GM21360 (cell line): ENCODE data around the gene PIK3CD.
"Not testable (repeated sequence)": the region's sequence is repeated elsewhere in the genome, so short reads cannot be mapped to it uniquely, and the experiment has no call there.

ENCODE experiments used
- ATAC-seq: cut with Tn5 transposase; IDR thresholded peaks from one replicate; pipeline ENCODE4 v1.9.1; 2021; ENCODE audit warnings: mild to moderate bottlenecking, moderate library complexity; ENCODE audit not compliant: unreplicated experiment

Gene PIK3CD

GRCh38 chr1:9653491-9654050, 2.0 kb downstream of the PIK3CD start:
- no peak for ATAC-seq

GRCh38 chr1:9654051-9654833, 2.7 kb downstream of the PIK3CD start:
- ATAC-seq: no peak

- no peak for ATAC-seq
Observed at GRCh38 chr1:9654834-9655723, 3.5 kb downstream of the PIK3CD start.

GRCh38 chr1:9655836-9656235, 4.3 kb downstream of the PIK3CD start:
- ATAC-seq: no peak

GRCh38 chr1:9657521-9658032, 6.0 kb downstream of the PIK3CD start:
- no peak for ATAC-seq

- ATAC-seq: no peak
Observed at GRCh38 chr1:9658199-9658598, 6.7 kb downstream of the PIK3CD start.

GRCh38 chr1:9659328-9659727, 7.8 kb downstream of the PIK3CD start:
- ATAC-seq: no peak

GRCh38 chr1:9663257-9663656, 11.7 kb downstream of the PIK3CD start:
- no peak for ATAC-seq

- ATAC-seq: no peak
Observed at GRCh38 chr1:9665193-9665592, 13.7 kb downstream of the PIK3CD start.

- no peak for ATAC-seq
Observed at GRCh38 chr1:9668080-9668479, 16.5 kb downstream of the PIK3CD start.

GRCh38 chr1:9670085-9670484, 18.6 kb downstream of the PIK3CD start:
- no peak for ATAC-seq

GRCh38 chr1:9671377-9672140, 20.0 kb downstream of the PIK3CD start:
- no peak for ATAC-seq

GRCh38 chr1:9672444-9672843, 20.9 kb downstream of the PIK3CD start:
- ATAC-seq: no peak

- no peak for ATAC-seq
Observed at GRCh38 chr1:9675393-9675792, 23.9 kb downstream of the PIK3CD start.

GRCh38 chr1:9676128-9676527, 24.6 kb downstream of the PIK3CD start:
- ATAC-seq: not testable (repeated sequence)

- ATAC-seq: no peak
Observed at GRCh38 chr1:9676815-9677393, 25.4 kb downstream of the PIK3CD start.

GRCh38 chr1:9680091-9680490, 28.6 kb downstream of the PIK3CD start:
- no peak for ATAC-seq

GRCh38 chr1:9680828-9681227, 29.3 kb downstream of the PIK3CD start:
- no peak for ATAC-seq

GRCh38 chr1:9684801-9685200, 33.3 kb downstream of the PIK3CD start:
- ATAC-seq: no peak

- ATAC-seq: peak; percentile 37
Observed at GRCh38 chr1:9687120-9687873, 35.8 kb downstream of the PIK3CD start.
